Measurements from ENCODE around the gene TTN.

TTN gene

GRCh38 chr2:178844269-178844668 lies 37.0 kb upstream of the TTN start:
- TF ChIP-seq CTCF (IDR thresholded peaks at IDR 0.05; ENCODE audit: insufficient read depth, low read depth, low read length, missing control alignments), result no peak
- no peak overlapping the region for H3K4me3 ChIP-seq (ENCODE audit: low read length)
- DNase-seq (ENCODE audit: low read depth), result no peak

GRCh38 chr2:178843697-178844096 lies 36.5 kb upstream of the TTN start:
- no peak overlapping the region for H3K4me3 ChIP-seq (ENCODE audit: low read length)
- no peak for TF ChIP-seq CTCF (IDR thresholded peaks at IDR 0.05; ENCODE audit: insufficient read depth, low read depth, low read length, missing control alignments)
- DNase-seq (ENCODE audit: low read depth), result no peak

GRCh38 chr2:178836807-178837206 lies 29.6 kb upstream of the TTN start:
- no peak for TF ChIP-seq CTCF (IDR thresholded peaks at IDR 0.05; ENCODE audit: insufficient read depth, low read depth, low read length, missing control alignments)
- no peak for DNase-seq (ENCODE audit: low read depth)

DNA sequence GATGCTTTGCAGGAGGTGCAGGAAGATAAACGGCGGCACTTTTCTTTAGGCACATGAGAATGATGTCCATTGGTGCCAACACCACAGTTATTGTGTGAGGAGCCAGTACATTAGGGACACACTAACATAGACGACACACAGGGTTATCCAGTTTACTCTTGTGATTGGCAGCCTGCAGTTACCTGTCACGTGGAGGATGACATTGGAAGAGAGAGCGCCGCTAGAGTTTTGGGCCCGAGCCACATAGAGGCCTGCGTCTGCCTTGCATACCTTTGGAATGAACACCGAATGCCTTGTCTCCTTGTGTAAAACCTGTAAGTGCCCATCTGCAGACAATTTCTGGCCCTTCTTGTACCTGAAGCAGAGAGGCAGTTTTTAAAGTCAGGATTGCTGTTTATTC lies 26.9 kb upstream of the TTN start:
- no peak for TF ChIP-seq CTCF (IDR thresholded peaks at IDR 0.05; ENCODE audit: insufficient read depth, low read depth, low read length, missing control alignments)
- no peak for DNase-seq (ENCODE audit: low read depth)
- H3K4me3 ChIP-seq (ENCODE audit: low read length), result no peak overlapping the region

More at GRCh38 chr2:178836807-178837206, 29.6 kb upstream of the TTN start:
- H3K4me3 ChIP-seq (ENCODE audit: low read length), result no peak overlapping the region

- no peak for TF ChIP-seq CTCF (IDR thresholded peaks at IDR 0.05; ENCODE audit: insufficient read depth, low read depth, low read length, missing control alignments)
- no peak for DNase-seq (ENCODE audit: low read depth)
- H3K4me3 ChIP-seq (ENCODE audit: low read length), result no peak overlapping the region
These were observed 26.2 kb upstream of the TTN start for GRCh38 chr2:178833382-178833781.

DNA sequence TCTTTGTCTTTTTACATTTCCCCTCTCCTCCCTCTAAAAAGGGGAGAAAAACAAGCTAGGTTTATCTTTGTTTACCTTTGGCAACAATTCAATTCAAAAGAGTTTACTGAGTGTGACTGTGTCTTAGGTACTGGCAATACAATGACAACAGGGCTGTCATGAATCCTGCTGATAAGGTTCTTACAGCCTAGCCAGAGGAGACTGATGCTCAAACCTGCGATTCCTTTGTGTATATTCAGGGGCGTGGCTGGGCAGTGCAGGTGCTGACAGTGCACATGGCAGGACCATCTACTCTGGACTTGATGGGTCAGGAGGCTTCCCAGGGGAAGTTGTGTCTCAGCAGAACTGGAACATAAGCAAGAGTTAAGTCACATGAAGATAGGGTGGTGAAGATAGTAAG lies 23.2 kb upstream of the TTN start:
- TF ChIP-seq CTCF (IDR thresholded peaks at IDR 0.05; ENCODE audit: insufficient read depth, low read depth, low read length, missing control alignments), result no peak
- DNase-seq (ENCODE audit: low read depth), result no peak
- H3K4me3 ChIP-seq (ENCODE audit: low read length), result no peak overlapping the region

DNA sequence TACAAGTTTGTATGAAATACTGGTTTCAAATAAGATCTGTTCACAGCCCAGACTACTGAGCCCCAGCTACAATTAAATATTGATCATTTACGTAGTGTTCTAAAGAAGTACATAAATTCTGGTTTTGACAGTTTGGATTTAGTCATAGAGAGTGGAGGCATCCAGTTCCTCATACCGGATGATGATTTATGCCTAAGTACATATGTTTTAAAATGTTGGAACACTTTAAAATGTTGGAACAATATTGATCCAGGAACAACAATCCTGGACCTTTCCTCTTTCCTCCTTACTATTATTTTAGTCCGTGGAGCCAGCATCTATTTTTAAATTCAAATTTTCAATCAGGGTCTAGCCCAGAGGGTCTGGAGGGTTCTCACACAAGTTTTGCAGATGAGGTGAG lies 22.8 kb upstream of the TTN start:
- no peak for TF ChIP-seq CTCF (IDR thresholded peaks at IDR 0.05; ENCODE audit: insufficient read depth, low read depth, low read length, missing control alignments)
- no peak overlapping the region for H3K4me3 ChIP-seq (ENCODE audit: low read length)
- peak; percentile 6 for DNase-seq (ENCODE audit: low read depth)
